Left ventricle myocardium inferior (tissue), 1 donor: Measurements from ENCODE around the gene SOCS3. TPM values are rescaled to one million over a fixed set of nuclear protein-coding genes. Genes with fewer than 3 reads are reported as not detected.

ENCODE experiments used
- DNase-seq: peaks from one replicate; pipeline ENCODE4 v3.0.0-alpha.2; 2020
- H3K27ac ChIP-seq: fragments of 200-600 bp; replicated peaks from 2 replicates; pipeline ENCODE4 v1.8.0; 2021
- H3K27me3 ChIP-seq: fragments of 200-600 bp; 2 replicates; pipeline ENCODE4 v1.8.0; 2021; ENCODE audit warnings: low read depth
- H3K36me3 ChIP-seq: fragments of 200-600 bp; 2 replicates; pipeline ENCODE4 v1.8.0; 2021
- H3K4me1 ChIP-seq: fragments of 200-600 bp; 2 replicates; pipeline ENCODE4 v1.8.0; 2021
- H3K4me3 ChIP-seq: fragments of 200-600 bp; 2 replicates; pipeline ENCODE4 v1.8.0; 2021; ENCODE audit warnings: mild to moderate bottlenecking, moderate library complexity
- H3K9me3 ChIP-seq: fragments of 200-600 bp; replicated peaks from 2 replicates; pipeline ENCODE4 v1.8.0; 2021
- intact Hi-C: fragments of 100-400 bp; cut with micrococcal nuclease; formaldehyde crosslinking; loops from one replicate; pipeline ENCODE4 v1.11.0; 2022
- total RNA-seq: library from RNA; stranded (reverse); fragmentation: NEBNext Ultra II Directional; extraction: Animal tissue kit (Norgen Biotek cat#: 25700); gene quantifications from one replicate; pipeline ENCODE4 v1.2.1, GENCODE V29; 2021
- TF ChIP-seq, protein P1 (sequence below): fragments of 200-600 bp; IDR thresholded peaks from 2 replicates; pipeline ENCODE4 v1.8.0; 2021; ENCODE audit warnings: antibody characterized with exemption, mild to moderate bottlenecking, borderline replicate concordance
- donor health status: DM: no; HTN: yes; CAD: no; lungs with severe emphysema.

SOCS3 gene
- total RNA-seq, 1 donor from 2014 or later, result 9.5 TPM

DNA sequence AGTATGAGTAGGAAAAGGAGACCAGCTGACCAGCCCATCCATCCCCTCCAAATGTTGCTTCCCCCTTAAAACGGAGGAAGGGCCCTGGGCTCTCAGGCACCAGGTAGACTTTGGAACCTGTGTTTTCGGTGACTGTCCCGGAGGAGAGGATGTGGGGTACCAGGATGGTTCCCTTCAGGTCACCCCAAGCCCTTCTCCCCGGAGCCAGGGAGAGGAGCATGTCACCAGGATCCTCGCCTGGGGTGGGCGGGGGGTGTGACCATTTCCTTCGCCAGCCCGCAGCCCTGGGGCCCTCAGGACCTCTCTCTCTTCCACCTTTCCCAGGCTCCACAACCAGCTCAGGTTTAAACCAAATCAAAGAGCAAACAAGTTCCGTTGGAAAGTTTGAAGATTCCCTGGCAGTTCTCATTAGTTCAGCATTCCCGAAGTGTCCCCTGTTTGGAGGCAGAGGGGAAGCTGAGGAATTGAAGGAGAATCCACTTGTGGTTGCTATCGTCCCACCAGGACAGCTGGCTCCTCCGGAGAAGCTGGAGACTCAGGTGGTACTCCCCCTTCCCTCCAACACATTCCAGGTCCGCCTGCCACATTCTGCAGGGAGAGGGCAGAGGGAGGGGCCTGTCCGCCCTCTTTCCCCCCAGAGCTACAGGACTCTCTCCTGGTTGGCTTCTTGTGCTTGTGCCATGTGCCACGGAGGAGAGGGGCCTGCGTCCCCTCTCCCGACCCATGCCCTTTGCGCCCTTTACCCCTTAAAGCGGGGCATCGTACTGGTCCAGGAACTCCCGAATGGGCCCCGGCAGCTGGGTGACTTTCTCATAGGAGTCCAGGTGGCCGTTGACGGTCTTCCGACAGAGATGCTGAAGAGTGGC is 2.0 kb downstream of the SOCS3 start:
- Histone ChIP-seq H3K9me3 (no peaks in the 10 kb centered on the region), H3K27ac (peak overlapping the region; percentile 97), H3K27me3 (no peaks in the 10 kb centered on the region), H3K36me3 (peaks cover 31% of the 10 kb centered on the region), H3K4me3 (peak overlapping the region; percentile 85), H3K4me1 (peaks cover 79% of the 10 kb centered on the region)
- intact Hi-C loops, result no loop called here
- DNase-seq, result no peak
- TF ChIP-seq, protein P1, sequence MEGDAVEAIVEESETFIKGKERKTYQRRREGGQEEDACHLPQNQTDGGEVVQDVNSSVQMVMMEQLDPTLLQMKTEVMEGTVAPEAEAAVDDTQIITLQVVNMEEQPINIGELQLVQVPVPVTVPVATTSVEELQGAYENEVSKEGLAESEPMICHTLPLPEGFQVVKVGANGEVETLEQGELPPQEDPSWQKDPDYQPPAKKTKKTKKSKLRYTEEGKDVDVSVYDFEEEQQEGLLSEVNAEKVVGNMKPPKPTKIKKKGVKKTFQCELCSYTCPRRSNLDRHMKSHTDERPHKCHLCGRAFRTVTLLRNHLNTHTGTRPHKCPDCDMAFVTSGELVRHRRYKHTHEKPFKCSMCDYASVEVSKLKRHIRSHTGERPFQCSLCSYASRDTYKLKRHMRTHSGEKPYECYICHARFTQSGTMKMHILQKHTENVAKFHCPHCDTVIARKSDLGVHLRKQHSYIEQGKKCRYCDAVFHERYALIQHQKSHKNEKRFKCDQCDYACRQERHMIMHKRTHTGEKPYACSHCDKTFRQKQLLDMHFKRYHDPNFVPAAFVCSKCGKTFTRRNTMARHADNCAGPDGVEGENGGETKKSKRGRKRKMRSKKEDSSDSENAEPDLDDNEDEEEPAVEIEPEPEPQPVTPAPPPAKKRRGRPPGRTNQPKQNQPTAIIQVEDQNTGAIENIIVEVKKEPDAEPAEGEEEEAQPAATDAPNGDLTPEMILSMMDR, result no peak

GRCh38 chr17:78357177-78357586 is 2.7 kb downstream of the SOCS3 start:
- Histone ChIP-seq H3K9me3 (no peaks in the 10 kb centered on the region), H3K4me3 (peak overlapping the region; percentile 85), H3K27me3 (no peaks in the 10 kb centered on the region), H3K36me3 (peaks cover 31% of the 10 kb centered on the region), H3K27ac (peak overlapping the region; percentile 97), H3K4me1 (peaks cover 84% of the 10 kb centered on the region)
- peak; percentile 58 for DNase-seq
- TF ChIP-seq, protein P1, result no peak
- intact Hi-C loops, result no loop called here

DNA sequence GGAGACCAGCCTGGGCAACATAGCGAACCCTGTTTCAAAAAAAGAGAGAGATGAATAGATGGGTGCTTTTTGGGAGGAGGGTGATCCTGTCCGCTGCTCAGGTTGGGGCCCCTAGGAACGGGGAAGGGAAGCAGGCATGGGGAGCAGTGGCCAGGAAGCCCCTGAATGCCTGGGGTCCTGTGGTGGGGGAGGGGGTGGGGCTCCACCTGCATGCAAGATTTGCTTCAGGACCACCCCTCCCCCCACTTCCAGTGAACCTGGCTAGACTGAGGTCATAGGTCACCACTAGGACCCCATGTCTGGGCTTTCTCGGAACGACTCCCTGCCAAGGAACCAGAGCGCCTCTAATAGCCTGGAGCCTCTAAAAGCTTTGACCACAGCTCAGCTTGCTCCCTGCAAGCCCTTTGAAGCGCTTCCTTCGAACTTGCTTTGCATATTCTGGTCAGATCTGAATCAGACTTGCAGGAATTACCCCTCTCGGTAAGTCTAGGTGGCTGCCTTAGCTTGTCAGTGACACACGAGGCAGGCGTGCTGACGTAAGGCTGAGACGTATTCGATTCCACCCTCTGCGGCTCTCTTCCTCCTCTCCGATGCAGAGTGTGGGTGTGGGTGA is 3.7 kb downstream of the SOCS3 start:
- intact Hi-C loops, result no loop called here
- no peak for DNase-seq
- TF ChIP-seq, protein P1, result no peak
- peak overlapping the region; percentile 85 for H3K4me3 ChIP-seq
- H3K27ac ChIP-seq, result peak overlapping the region; percentile 97
- H3K4me1 ChIP-seq, result peaks cover 92% of the 10 kb centered on the region
- H3K27me3 ChIP-seq, result no peaks in the 10 kb centered on the region
- no peaks in the 10 kb centered on the region for H3K9me3 ChIP-seq
- H3K36me3 ChIP-seq, result peaks cover 31% of the 10 kb centered on the region

DNA sequence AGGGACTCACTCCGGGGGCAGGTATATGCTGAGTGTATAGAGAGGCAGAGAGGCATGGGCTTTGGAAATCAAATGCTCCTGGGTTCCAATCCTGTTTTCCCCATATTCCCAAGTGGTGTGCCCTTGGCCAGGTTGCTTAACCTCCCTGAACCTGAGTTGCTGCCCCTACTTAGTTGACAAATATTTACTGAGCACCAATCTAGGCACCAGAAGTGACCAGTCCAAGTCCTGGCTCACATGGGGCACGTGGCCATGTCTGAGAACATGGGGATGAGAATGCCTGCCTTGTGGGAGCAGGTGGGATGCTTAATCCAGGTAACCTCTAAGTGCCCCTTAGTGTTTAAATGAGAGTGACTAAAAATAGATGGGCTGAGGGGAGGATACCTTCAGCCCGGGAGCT is 4.2 kb downstream of the SOCS3 start:
- Histone ChIP-seq H3K9me3 (no peaks in the 10 kb centered on the region), H3K27ac (peak overlapping the region; percentile 97), H3K36me3 (peaks cover 31% of the 10 kb centered on the region), H3K4me3 (peak overlapping the region; percentile 85), H3K4me1 (peaks cover 92% of the 10 kb centered on the region), H3K27me3 (no peaks in the 10 kb centered on the region)
- intact Hi-C loops, result no loop called here
- no peak for DNase-seq
- TF ChIP-seq, protein P1, result no peak

DNA sequence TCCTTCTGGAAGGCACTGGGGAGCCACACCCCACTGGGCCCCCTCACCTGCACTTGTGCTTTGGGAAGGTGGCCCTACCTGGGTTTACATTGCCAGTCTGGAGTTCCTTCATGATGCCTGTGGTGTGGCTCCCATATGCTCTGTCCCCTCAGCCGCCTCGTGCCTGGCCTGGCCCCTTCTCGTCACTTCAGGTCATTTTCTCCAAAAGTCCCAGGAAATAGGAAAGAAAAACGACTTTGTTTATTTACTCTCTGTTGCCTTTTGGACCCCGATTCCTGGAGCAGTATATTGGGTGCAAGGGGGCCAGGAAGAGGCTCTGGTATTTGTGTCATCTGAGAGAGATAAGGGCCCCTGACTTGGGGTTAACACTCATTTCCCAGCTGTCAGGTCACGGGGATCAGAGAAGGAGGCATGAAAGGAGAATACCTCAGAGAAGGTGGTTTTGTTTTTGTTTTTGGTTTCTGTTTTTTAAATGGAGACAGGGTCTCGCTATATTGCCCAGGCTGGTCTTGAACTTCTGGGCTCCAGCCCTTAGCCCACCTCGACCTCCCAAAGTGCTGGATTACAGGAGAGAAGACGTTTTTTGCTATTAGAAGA is 4.7 kb downstream of the SOCS3 start:
- no peaks in the 10 kb centered on the region for H3K9me3 ChIP-seq
- no peak overlapping the region for H3K4me3 ChIP-seq
- peaks cover 93% of the 10 kb centered on the region for H3K4me1 ChIP-seq
- intact Hi-C loops, result no loop called here
- no peaks in the 10 kb centered on the region for H3K27me3 ChIP-seq
- peaks cover 31% of the 10 kb centered on the region for H3K36me3 ChIP-seq
- TF ChIP-seq, protein P1, result no peak
- peak overlapping the region; percentile 1 for H3K27ac ChIP-seq
- DNase-seq, result no peak
